H1 (cell line): Measurements from ENCODE around the gene SUCLG2. TPM values are rescaled to one million over a fixed set of nuclear protein-coding genes. Genes with fewer than 3 reads are reported as not detected.

Source experiments
- CTCF ChIA-PET: fragments of 300-600 bp; sonication (Branson Sonifier 250); formaldehyde crosslinking; loops from one replicate; lab custom pipeline; 2021; ENCODE audit not compliant: partially characterized antibody; lab: Charles Lee
- POLR2A ChIA-PET: fragments of 300-600 bp; sonication (Branson Sonifier 250); formaldehyde crosslinking; loops from one replicate; lab custom pipeline; 2021; ENCODE audit warnings: inconsistent platforms; ENCODE audit not compliant: partially characterized antibody; lab: Charles Lee
- DNase-seq, 2 experiments: peaks; one replicate each; pipeline versions ENCODE4 v3.0.0 to v3.0.0-alpha.2; 2010 to 2022; ENCODE audit warnings: low spot score in 2 of 2, low read depth in 1 of 2, mixed read lengths in 1 of 2
- FAIRE-seq: peaks from 2 replicates; lab custom pipeline; 2011; peaks lifted over from hg19 to GRCh38; lab: Jason Lieb, UNC
- H2AFZ ChIP-seq: 2 replicates; pipeline ENCODE4 v1.8.1; 2012; ENCODE audit warnings: low read length, inconsistent platforms
- H2AK5ac ChIP-seq: 2 replicates; pipeline ENCODE4 v1.6.1; 2013; ENCODE audit warnings: low read depth, low read length
- H2BK120ac ChIP-seq: replicated peaks from 2 replicates; pipeline ENCODE3; 2013; ENCODE audit warnings: low read depth, low read length, inconsistent platforms
- H2BK12ac ChIP-seq: 2 replicates; pipeline ENCODE4 v1.6.1; 2013; ENCODE audit warnings: low read depth, low read length
- H2BK15ac ChIP-seq: 2 replicates; pipeline ENCODE4 v1.6.1; 2013; ENCODE audit warnings: low read length
- H2BK20ac ChIP-seq: 2 replicates; pipeline ENCODE4 v1.6.1; 2013; ENCODE audit warnings: low read length
- H2BK5ac ChIP-seq: 2 replicates; pipeline ENCODE4 v1.6.1; 2013; ENCODE audit warnings: low read depth, low read length
- H3K14ac ChIP-seq: 2 replicates; pipeline ENCODE4 v1.6.1; 2013; ENCODE audit warnings: inconsistent platforms; ENCODE audit not compliant: insufficient read length
- H3K18ac ChIP-seq: 2 replicates; pipeline ENCODE4 v1.6.1; 2013; ENCODE audit warnings: low read length; ENCODE audit errors: extremely low read depth
- H3K23ac ChIP-seq: 2 replicates; pipeline ENCODE4 v1.6.1; 2013; ENCODE audit warnings: inconsistent platforms; ENCODE audit not compliant: insufficient read length
- H3K23me2 ChIP-seq: 2 replicates; pipeline ENCODE4 v1.6.1; 2013; ENCODE audit warnings: low read depth, low read length
- H3K27ac ChIP-seq: 2 replicates; pipeline ENCODE4 v1.6.1; 2011; ENCODE audit warnings: low read depth, low read length, inconsistent platforms
- H3K27me3 ChIP-seq, 4 experiments: replicated peaks in 1 of 4; 1 replicate in 1 of 4; 2 replicates in 3 of 4; pipeline versions ENCODE4 v1.6.1 to v1.8.1; 2011 to 2013; ENCODE audit warnings: low read length in 3 of 4, mild to moderate bottlenecking in 3 of 4, inconsistent platforms in 2 of 4, mixed read lengths in 2 of 4, moderate library complexity in 1 of 4; ENCODE audit not compliant: control insufficient read depth in 3 of 4, insufficient read depth in 3 of 4; ENCODE audit errors: extremely low read depth in 1 of 4
- H3K36me3 ChIP-seq, 4 experiments: 2 replicates each; pipeline versions ENCODE4 v1.6.1 to v1.8.1; 2011 to 2013; ENCODE audit warnings: mild to moderate bottlenecking in 4 of 4, low read length in 3 of 4, moderate library complexity in 2 of 4, control low read depth in 1 of 4, inconsistent platforms in 1 of 4; ENCODE audit not compliant: insufficient read depth in 4 of 4, control insufficient read depth in 2 of 4
- H3K4ac ChIP-seq: replicated peaks from 2 replicates; pipeline ENCODE3; 2013; ENCODE audit warnings: low read length, low read depth, mixed read lengths, inconsistent platforms; ENCODE audit not compliant: insufficient read length
- H3K4me1 ChIP-seq, 4 experiments: replicated peaks in 1 of 4; 1 replicate in 1 of 4; 2 replicates in 3 of 4; pipeline versions ENCODE4 v1.6.1 to v1.8.1; 2011 to 2013; ENCODE audit warnings: low read length in 3 of 4, inconsistent platforms in 2 of 4, mixed read lengths in 1 of 4; ENCODE audit not compliant: insufficient read depth in 4 of 4, control insufficient read depth in 3 of 4
- H3K4me2 ChIP-seq, 2 experiments: 2 replicates each; pipeline versions ENCODE4 v1.6.1 to v1.8.1; 2011 to 2013; ENCODE audit warnings: low read depth in 2 of 2, low read length in 2 of 2, control low read depth in 1 of 2, inconsistent platforms in 1 of 2, mild to moderate bottlenecking in 1 of 2; ENCODE audit not compliant: insufficient read depth in 1 of 2
- H3K4me3 ChIP-seq, 4 experiments: fragments of 200-600, 300-600 bp in 1 of 4; sonication (generic), shearing (Covaris generic), sonication (Bioruptor Twin) in 1 of 4; 2 replicates each; pipeline versions ENCODE4 v1.5.1 to v1.8.1; 2011 to 2016; ENCODE audit warnings: low read length in 4 of 4, low read depth in 3 of 4, control low read depth in 2 of 4, inconsistent platforms in 2 of 4, mild to moderate bottlenecking in 2 of 4, mixed read lengths in 1 of 4, moderate library complexity in 1 of 4; ENCODE audit not compliant: insufficient read depth in 2 of 4; ENCODE audit errors: extremely low read depth in 1 of 4
- H3K56ac ChIP-seq: replicated peaks from 2 replicates; pipeline ENCODE3; 2013; ENCODE audit warnings: low read depth, mild to moderate bottlenecking, mixed read lengths, low read length, inconsistent platforms; ENCODE audit not compliant: insufficient read length
- H3K79me1 ChIP-seq: 2 replicates; pipeline ENCODE4 v1.6.1; 2013; ENCODE audit warnings: low read depth, low read length, control low read depth
- H3K79me2 ChIP-seq, 2 experiments: 2 replicates each; pipeline versions ENCODE4 v1.6.1 to v1.8.1; 2012 to 2013; ENCODE audit warnings: low read length in 2 of 2, mild to moderate bottlenecking in 2 of 2, inconsistent platforms in 1 of 2; ENCODE audit not compliant: insufficient read depth in 2 of 2, control insufficient read depth in 1 of 2
- H3K9ac ChIP-seq, 4 experiments: replicated peaks in 1 of 4; 1 replicate in 1 of 4; 2 replicates in 3 of 4; pipeline versions ENCODE4 v1.6.1 to v1.8.1; 2011 to 2013; ENCODE audit warnings: low read depth in 3 of 4, low read length in 3 of 4, control low read depth in 2 of 4, mild to moderate bottlenecking in 2 of 4, moderate library complexity in 2 of 4, inconsistent platforms in 1 of 4; ENCODE audit errors: extremely low read depth in 1 of 4
- H3K9me3 ChIP-seq, 2 experiments: 2 replicates each; pipeline versions ENCODE4 v1.6.1 to v1.8.1; 2012 to 2013; ENCODE audit warnings: mild to moderate bottlenecking in 2 of 2, moderate library complexity in 2 of 2, control low read depth in 1 of 2, inconsistent platforms in 1 of 2, low read depth in 1 of 2, low read length in 1 of 2, mixed read lengths in 1 of 2; ENCODE audit not compliant: insufficient read depth in 2 of 2
- H4K20me1 ChIP-seq, 2 experiments: replicated peaks in 1 of 2; 2 replicates each; pipeline versions ENCODE3 to v1.8.1; 2011 to 2013; ENCODE audit warnings: inconsistent platforms in 2 of 2, low read length in 2 of 2, mild to moderate bottlenecking in 1 of 2; ENCODE audit not compliant: insufficient read depth in 2 of 2, control insufficient read depth in 1 of 2
- H4K5ac ChIP-seq: 2 replicates; pipeline ENCODE4 v1.6.1; 2013; ENCODE audit warnings: low read length, low read depth, mixed read lengths, inconsistent platforms; ENCODE audit not compliant: insufficient read length
- H4K8ac ChIP-seq: 2 replicates; pipeline ENCODE4 v1.8.0; 2013; ENCODE audit warnings: mild to moderate bottlenecking, moderate library complexity, low read length, inconsistent platforms; ENCODE audit not compliant: insufficient read depth; ENCODE audit errors: extremely low read depth
- H4K91ac ChIP-seq: replicated peaks from 2 replicates; pipeline ENCODE3; 2013; ENCODE audit warnings: low read length, mixed read lengths, inconsistent platforms; ENCODE audit not compliant: insufficient read length
- POU5F1 ChIP-seq: IDR thresholded peaks from 2 replicates; pipeline ENCODE4 v1.6.1; 2011; ENCODE audit warnings: low read depth, mild to moderate bottlenecking, low read length, moderate library complexity
- SIX5 ChIP-seq: IDR thresholded peaks from 2 replicates; pipeline ENCODE4 v1.6.1; 2011; ENCODE audit warnings: mild to moderate bottlenecking, low read depth, low read length
- WGBS, 2 experiments: shearing (Covaris generic) in 1 of 2; methylation state at CpG; one replicate each; pipeline versions ENCODE4 v1.1.6 to v1.1.7; 2013 to 2015; ENCODE audit warnings: low lambda C conversion rate in 2 of 2, mixed read lengths in 2 of 2, inconsistent platforms in 1 of 2, low coverage in 1 of 2, missing lambda C conversion rate in 1 of 2; ENCODE audit not compliant: insufficient replicate concordance in 2 of 2, insufficient coverage in 1 of 2, insufficient read length in 1 of 2; ENCODE audit errors: extremely low coverage in 1 of 2, missing lambda C conversion rate in 1 of 2; 5-methylcytosine and 5-hydroxymethylcytosine counted together
- polyA plus RNA-seq, 7 experiments: library from polyadenylated mRNA; depleted of rRNA in 3 of 7; stranded (reverse) in 5 of 7; unstranded in 2 of 7; fragments of >200 nt in 5 of 7; fragments of 200-250 nt in 2 of 7; gene quantifications; 1 replicate in 5 of 7; 2 replicates in 1 of 7; 4 replicates in 1 of 7; pipeline versions ENCODE4 v1.2.1 to v1.2.3, GENCODE V29; 2011 to 2013; ENCODE audit warnings: missing spikeins in 2 of 7, mixed read lengths in 2 of 7
- total RNA-seq: library from RNA; stranded (reverse); fragmentation: NEBNext Ultra II Directional; extraction: Animal tissue kit (Norgen Biotek cat#: 25700); gene quantifications from 2 replicates; pipeline ENCODE4 v1.2.1, GENCODE V29; 2021

The SUCLG2 gene
- total and polyA plus RNA-seq, 2 of the 8 experiments (the other 6 are each of a cell fraction or from before 2014, with no cell fraction given), result 12.9 to 46.2 TPM

DNA sequence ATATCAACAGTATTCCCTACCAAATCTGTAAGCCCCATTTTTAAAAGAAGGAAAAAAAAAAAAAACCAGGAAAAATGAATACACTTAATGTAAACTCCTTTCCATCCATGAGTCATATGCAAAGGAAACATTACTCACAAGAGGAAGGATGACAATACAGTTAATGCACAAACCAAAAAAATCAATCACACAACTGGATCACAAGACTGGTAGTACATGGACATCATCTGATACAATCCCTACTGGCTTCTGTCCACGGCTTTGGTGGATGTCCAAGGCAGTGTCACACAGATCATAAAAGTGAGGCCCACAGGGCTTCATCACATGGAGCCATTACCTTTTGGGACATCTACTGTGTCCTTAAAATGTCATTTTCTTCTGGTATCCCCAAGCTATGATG is 44.0 kb downstream of the SUCLG2 start:
- POLR2A ChIA-PET, result no interaction called here
- no peak for TF ChIP-seq POU5F1
- no peak for TF ChIP-seq SIX5

More for the DNA sequence above, 44.0 kb downstream of the SUCLG2 start:
- Histone ChIP-seq H3K36me3 (peaks cover 0 to 20% (median 8%) of the 10 kb centered on the region in 4 experiments; a peak in 6 of 8 replicates), H3K9ac (no peak overlapping the region; a peak in 1 of 7 replicates), H4K5ac (no peak overlapping the region), H3K9me3 (no peaks in the 10 kb centered on the region), H3K79me1 (no peaks in the 10 kb centered on the region; the same call in 1 of the 2 replicates), H2AK5ac (no peak overlapping the region), H3K4me1 (peaks cover 0 to 5% (median 0%) of the 10 kb centered on the region in 4 experiments; a peak in 1 of 7 replicates), H3K4me2 (no peak overlapping the region), H2BK12ac (no peak overlapping the region), H3K79me2 (no peaks in the 10 kb centered on the region; a peak in 2 of 4 replicates), H2AFZ (no peak overlapping the region), H3K27ac (no peak overlapping the region), H3K23ac (no peak overlapping the region), H3K56ac (no peak overlapping the region), H4K91ac (no peak overlapping the region), H3K18ac (no peak overlapping the region), H3K4ac (no peak overlapping the region), H2BK15ac (no peak overlapping the region), H3K23me2 (no peaks in the 10 kb centered on the region), H2BK20ac (no peak overlapping the region), H3K4me3 (no peak overlapping the region), H3K27me3 (no peaks in the 10 kb centered on the region), H2BK5ac (no peak overlapping the region), H4K20me1 (no peaks in the 10 kb centered on the region), H4K8ac (no peak overlapping the region), H2BK120ac (no peak overlapping the region), H3K14ac (no peak overlapping the region)
- CTCF ChIA-PET, result no interaction called here
- FAIRE-seq (no peak), DNase-seq (no peak)
- WGBS, 2 experiments, result 81% methylated on average over 1 of the region's 1 CpG; no CpG with 5 or more reads in 1 of the 2 experiments
